Panc1 (cell line): Measurements from ENCODE around the gene USP17L28.
"Not testable (repeated sequence)": the region's sequence is repeated elsewhere in the genome, so short reads cannot be mapped to it uniquely, and the experiment has no call there.

Source experiments
- CTCF ChIP-seq: fragments of 450-650 bp; IDR thresholded peaks from 2 replicates; pipeline ENCODE4 v1.5.1; 2017; ENCODE audit warnings: mild to moderate bottlenecking
- POLR2AphosphoS5 ChIP-seq: IDR thresholded peaks from 2 replicates; pipeline ENCODE4 v1.6.1; 2012; ENCODE audit warnings: mild to moderate bottlenecking, low read depth, low read length, moderate library complexity
- REST ChIP-seq, 2 experiments: IDR thresholded peaks; 2 replicates each; pipeline ENCODE4 v1.6.1; 2011 to 2012; ENCODE audit warnings: low read depth in 2 of 2, control low read depth in 1 of 2, low read length in 1 of 2, mild to moderate bottlenecking in 1 of 2, moderate library complexity in 1 of 2; ENCODE audit not compliant: insufficient read depth in 1 of 2
- SIN3A ChIP-seq: IDR thresholded peaks from 2 replicates; pipeline ENCODE4 v1.6.1; 2012; ENCODE audit warnings: low read depth, mild to moderate bottlenecking, low read length, moderate library complexity, borderline replicate concordance; ENCODE audit not compliant: insufficient read depth
- TCF7L2 ChIP-seq: IDR thresholded peaks from 2 replicates; pipeline ENCODE4 v1.6.1; 2011; ENCODE audit warnings: mild to moderate bottlenecking, low read depth, low read length, inconsistent platforms

- TF ChIP-seq CTCF; POLR2AphosphoS5; SIN3A; TCF7L2; REST (IDR thresholded peaks at IDR 0.05; ENCODE audit: insufficient read depth in 1 of 2, low read depth in 2 of 2, low read length in 1 of 2): not testable (repeated sequence)
These were observed 14.3 kb upstream of the USP17L28 start, which contains the start of gene USP17L26 for GRCh38 chr4:9334358-9334757.
